SK-N-MC (cell line): Measurements from ENCODE around the gene MIPEP.
"Not testable (repeated sequence)": the region's sequence is repeated elsewhere in the genome, so short reads cannot be mapped to it uniquely, and the experiment has no call there.

Source experiments
- DNase-seq: peaks from one replicate; pipeline ENCODE4 v3.0.0-alpha.2; 2011; ENCODE audit warnings: low read depth, low spot score
- H3K27ac ChIP-seq: fragments of 200-600 bp; sonication (generic); 2 replicates; pipeline ENCODE4 v1.5.1; 2016; ENCODE audit warnings: mixed run types
- H3K36me3 ChIP-seq: fragments of 200-600 bp; sonication (generic); 2 replicates; pipeline ENCODE4 v1.6.1; 2017; ENCODE audit warnings: antibody characterized with exemption, low read length, mixed read lengths; ENCODE audit not compliant: insufficient read depth
- H3K4me3 ChIP-seq: fragments of 200-600 bp; sonication (generic); 2 replicates; pipeline ENCODE4 v1.5.1; 2016
- H3K9ac ChIP-seq: fragments of 200-600 bp; sonication (generic); 2 replicates; pipeline ENCODE4 v1.8.0; 2017; ENCODE audit warnings: mixed run types, mixed read lengths; ENCODE audit not compliant: insufficient read length
- H3K9me3 ChIP-seq: fragments of 200-600 bp; sonication (generic); 2 replicates; pipeline ENCODE4 v1.6.1; 2017; ENCODE audit warnings: low read depth, mild to moderate bottlenecking, antibody characterized with exemption, low read length, moderate library complexity, mixed read lengths
- EZH2 ChIP-seq: fragments of 200-600 bp; sonication (generic); IDR thresholded peaks from one replicate; pipeline ENCODE4 v1.6.1; 2017; ENCODE audit warnings: antibody characterized with exemption
- FOXP2 ChIP-seq: optimal IDR thresholded peaks from 2 replicates; pipeline ENCODE3; 2011; ENCODE audit warnings: mild to moderate bottlenecking, moderate library complexity; ENCODE audit not compliant: insufficient read depth; ENCODE audit errors: extremely low read length, control extremely low read depth
- POLR2AphosphoS5 ChIP-seq: IDR thresholded peaks from 2 replicates; pipeline ENCODE4 v1.6.1; 2012; ENCODE audit warnings: mild to moderate bottlenecking, low read depth, low read length, borderline replicate concordance

MIPEP gene

DNA sequence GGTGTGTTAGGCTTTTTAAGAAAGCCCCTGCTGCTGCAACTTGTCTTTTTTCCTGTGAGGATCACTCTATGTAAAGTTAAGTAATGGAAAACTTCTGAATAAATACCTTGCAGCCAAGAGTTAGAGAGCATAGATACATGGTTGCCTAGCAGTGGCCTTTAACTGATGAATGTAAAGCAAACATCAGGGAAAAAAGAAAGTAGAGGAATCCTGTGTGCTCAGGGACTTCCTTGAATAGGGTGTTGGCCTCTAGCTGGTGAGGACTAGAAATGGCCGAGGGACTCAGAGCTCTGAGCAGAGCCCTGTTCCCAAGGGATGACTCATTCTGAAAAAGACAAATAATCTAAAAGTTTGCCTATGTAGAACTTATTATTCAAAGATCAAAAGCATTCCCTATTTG lies 135.7 kb downstream of the MIPEP start:
- H3K4me3 ChIP-seq = no peak overlapping the region
- TF ChIP-seq FOXP2 = no peak
- no peak for TF ChIP-seq POLR2AphosphoS5
- no peak for TF ChIP-seq EZH2
- no peaks in the 10 kb centered on the region for H3K9me3 ChIP-seq
- H3K36me3 ChIP-seq = no peaks in the 10 kb centered on the region
- H3K9ac ChIP-seq = no peak overlapping the region
- no peak overlapping the region for H3K27ac ChIP-seq
- DNase-seq = no peak

DNA sequence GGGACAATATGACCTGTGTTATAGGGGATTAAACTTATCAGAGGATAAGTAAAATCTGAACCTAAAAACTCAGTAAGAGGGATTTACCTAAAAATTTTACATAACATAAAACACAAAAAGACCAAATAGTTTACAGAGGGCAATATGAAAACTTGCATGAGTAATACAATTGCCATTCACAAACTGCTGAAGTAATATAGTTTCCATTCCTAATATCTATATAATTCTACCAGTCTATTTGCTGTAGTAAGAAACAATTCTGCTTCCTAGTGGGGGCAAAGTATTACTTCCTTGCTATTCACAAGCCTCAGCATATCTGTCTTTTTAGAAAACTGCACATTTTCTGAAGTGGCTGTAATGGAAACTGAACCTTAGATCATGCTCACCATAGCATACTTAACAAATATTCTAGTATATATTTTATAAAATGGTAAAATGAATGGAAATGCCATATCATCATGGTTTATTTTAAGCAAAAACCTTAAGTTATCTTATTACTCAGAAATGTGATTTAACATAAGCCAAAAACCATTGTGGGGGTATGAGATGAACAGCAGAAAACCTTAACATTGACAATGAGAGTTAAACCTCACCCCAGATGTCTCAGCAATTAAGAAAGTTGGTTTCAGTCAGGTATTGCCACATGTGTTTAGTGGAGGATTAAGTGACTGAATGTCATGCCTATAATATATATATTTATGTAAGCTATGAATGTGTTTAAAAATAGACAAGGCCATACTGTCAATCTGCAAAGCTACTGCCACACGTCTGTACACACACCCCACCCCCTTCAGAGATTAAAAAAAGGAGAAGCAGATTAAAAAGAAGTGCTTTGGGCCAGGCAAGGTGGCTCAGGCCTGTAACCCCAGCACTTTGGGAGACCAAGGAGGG lies 136.8 kb downstream of the MIPEP start:
- DNase-seq = no peak
- Histone ChIP-seq H3K9me3 (no peaks in the 10 kb centered on the region), H3K4me3 (no peak overlapping the region), H3K36me3 (no peaks in the 10 kb centered on the region), H3K9ac (no peak overlapping the region), H3K27ac (no peak overlapping the region)
- TF ChIP-seq EZH2 (no peak), POLR2AphosphoS5 (no peak), FOXP2 (no peak)

DNA sequence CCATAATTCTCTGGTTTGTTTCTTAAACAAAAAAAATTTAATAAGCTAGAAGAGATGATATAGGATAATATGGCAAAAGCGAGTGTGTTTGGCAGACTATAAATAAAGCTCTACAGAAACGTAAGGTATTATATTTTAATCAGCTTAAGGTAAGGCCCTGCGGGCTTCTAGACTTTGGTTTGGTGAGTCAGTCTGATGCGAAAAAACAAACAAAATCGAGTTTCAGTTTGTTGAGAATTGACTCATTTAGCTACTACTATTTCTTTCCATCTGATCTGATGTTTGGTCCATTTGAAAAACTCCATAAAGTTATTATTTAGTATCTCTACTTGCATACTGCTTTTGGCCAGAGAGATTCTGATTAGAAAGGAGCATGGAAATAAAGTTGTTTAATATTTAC lies 138.0 kb downstream of the MIPEP start:
- H3K27ac ChIP-seq = no peak overlapping the region
- H3K9ac ChIP-seq = no peak overlapping the region
- no peak overlapping the region for H3K4me3 ChIP-seq
- no peak for TF ChIP-seq EZH2
- TF ChIP-seq POLR2AphosphoS5 = no peak
- no peak for TF ChIP-seq FOXP2
- no peaks in the 10 kb centered on the region for H3K9me3 ChIP-seq
- no peak for DNase-seq
- no peaks in the 10 kb centered on the region for H3K36me3 ChIP-seq

DNA sequence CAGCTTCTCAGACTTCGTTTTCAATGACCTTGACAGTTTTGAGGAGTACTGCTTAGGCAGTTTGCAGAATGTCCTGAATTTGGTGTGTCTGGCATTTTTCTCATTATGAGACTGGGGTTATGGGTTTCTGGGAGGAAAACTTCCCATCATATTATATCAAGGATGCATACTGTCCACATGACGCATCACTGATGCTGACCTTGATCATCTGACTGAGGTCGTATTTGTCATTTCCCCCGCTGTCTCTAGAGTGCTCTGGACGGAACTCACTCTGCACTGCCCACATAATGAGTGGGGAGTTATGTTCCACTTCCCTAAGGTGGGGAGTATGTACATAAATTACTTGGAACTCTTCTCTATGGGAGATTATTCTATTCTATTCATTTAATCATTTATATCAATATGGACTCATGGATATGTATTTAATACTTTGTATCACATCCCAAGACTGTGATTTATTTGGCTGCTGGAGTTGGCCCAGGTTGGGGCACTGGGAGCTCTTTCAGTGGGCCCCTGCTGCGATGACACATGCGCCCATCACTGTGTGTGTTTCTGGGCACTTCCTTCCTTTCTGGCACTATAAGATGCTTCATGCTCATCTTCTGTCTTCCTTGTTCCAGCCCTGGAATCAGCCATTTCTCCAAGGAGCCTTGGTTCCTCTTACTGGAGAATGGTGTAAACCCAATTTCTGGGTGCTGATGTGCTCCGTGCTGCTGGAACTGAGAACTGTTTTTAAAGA lies 138.6 kb downstream of the MIPEP start:
- H3K36me3 ChIP-seq = no peaks in the 10 kb centered on the region
- H3K9me3 ChIP-seq = no peaks in the 10 kb centered on the region
- no peak for DNase-seq
- H3K4me3 ChIP-seq = no peak overlapping the region
- no peak for TF ChIP-seq EZH2
- no peak for TF ChIP-seq FOXP2
- TF ChIP-seq POLR2AphosphoS5 = no peak
- no peak overlapping the region for H3K27ac ChIP-seq
- H3K9ac ChIP-seq = no peak overlapping the region

DNA sequence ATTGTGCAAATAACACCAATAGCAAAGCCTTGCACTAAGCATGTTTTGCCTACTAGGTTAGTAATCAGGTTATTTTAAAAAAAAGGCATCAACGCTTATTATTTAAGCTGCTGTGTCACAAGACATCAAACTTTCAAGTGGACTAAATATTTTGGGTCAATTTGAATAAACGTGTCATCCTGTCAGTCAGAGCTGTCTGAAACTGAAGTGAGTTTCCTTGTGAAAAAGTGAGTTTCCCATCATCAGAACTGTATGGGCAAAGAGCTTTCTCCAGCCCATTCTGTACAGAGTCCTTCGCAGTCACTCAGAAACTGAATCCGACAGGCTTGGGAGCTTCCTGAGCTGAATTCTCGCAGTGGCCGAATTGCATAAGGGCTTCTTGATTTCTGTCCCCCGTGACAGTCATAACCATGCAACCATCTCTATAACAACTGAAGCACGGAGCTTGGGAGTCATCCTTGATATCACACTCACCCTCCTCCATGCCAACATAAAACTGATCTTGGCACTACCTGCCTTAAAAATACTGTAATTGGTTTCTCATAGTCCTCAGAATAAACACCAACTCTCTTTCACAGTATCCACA lies 139.8 kb downstream of the MIPEP start:
- no peak for TF ChIP-seq FOXP2
- TF ChIP-seq EZH2 = no peak
- TF ChIP-seq POLR2AphosphoS5 = no peak
- Histone ChIP-seq H3K9ac (no peak overlapping the region), H3K36me3 (no peaks in the 10 kb centered on the region), H3K9me3 (no peaks in the 10 kb centered on the region), H3K27ac (no peak overlapping the region), H3K4me3 (no peak overlapping the region)
- DNase-seq = no peak

DNA sequence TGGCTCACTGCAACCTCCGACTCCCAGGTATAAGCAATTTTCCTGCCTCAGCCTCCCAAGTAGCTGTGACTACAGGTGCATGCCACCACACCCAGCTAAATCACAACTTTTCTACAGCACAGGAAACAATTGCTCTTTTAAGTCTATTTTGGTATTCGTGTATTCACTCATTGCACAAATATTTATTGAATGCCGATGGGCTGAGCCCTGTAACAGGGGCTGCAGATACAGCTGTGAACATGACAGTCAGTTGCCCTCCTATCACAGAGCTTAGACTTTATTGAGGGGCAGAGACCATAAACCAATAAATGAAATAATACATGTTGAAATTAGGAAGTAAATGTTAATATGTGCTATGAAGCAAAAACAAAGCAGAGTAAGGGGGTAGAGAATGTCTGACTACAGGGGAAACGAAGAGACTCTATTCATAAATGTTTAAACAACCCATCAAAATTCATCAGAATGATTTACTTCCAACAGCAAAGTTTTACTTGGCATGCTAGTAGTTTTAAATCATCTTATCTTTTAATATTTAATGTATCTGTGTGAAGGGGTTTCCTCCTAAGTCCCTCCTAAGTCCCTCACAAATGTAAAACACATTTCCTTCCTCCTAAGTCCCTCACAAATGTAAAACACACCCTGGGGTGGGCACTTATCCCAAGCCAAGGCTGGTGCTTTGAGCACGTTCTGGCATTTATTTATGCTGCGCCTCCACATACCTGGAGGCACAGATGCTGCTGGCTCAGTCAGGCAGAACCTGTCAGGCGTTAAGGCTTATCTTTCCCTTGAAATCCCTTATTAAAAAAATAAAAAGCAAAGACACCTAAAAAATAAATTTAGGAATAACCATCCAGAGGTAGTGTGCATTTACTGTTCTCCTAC lies 140.8 kb downstream of the MIPEP start:
- peak; percentile 10 for DNase-seq
- Histone ChIP-seq H3K27ac (no peak overlapping the region), H3K4me3 (no peak overlapping the region), H3K9me3 (no peaks in the 10 kb centered on the region), H3K9ac (no peak overlapping the region), H3K36me3 (no peaks in the 10 kb centered on the region)
- TF ChIP-seq FOXP2 (no peak), EZH2 (no peak), POLR2AphosphoS5 (no peak)

DNA sequence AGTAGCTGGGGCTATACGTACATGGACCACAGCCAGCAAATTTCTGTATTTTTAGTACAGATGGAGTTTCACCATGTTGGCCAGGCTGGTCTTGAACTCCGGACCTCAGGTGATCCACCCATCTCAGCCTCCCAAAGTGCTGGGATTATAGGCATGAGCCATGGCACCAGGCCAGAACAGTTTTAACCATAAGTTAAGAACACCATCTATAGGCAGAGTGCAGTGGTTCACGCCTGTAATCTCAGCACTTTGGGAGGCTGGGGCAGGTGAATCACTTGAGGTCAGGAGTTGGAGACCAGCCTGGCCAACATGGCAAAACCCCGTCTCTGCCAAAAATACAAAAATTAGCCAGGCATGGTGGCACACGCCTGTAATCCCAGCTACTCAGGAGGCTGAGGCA lies 143.1 kb downstream of the MIPEP start:
- not testable (repeated sequence) for H3K4me3 ChIP-seq, H3K36me3 ChIP-seq, H3K9me3 ChIP-seq, DNase-seq, H3K27ac ChIP-seq, H3K9ac ChIP-seq

DNA sequence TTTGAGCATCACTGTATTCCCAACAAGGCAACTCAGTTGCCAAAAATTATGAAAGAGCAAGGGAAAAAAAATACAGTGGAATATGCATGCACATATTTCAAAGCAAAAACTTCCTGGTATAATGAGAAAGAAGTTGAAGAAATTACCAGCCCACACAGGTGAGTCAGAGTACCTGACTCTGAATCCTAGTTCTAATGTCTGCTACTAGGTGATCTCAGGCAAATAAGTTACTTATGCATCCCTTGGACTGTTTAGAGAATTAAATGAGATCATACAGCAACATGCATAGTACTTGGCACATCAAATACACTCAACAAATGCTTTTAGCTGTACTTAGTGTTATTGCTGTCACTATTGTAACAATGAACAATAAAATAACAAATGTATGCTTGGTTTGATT lies 144.9 kb downstream of the MIPEP start:
- no peak for DNase-seq
- no peaks in the 10 kb centered on the region for H3K9me3 ChIP-seq
- H3K36me3 ChIP-seq = no peaks in the 10 kb centered on the region
- H3K27ac ChIP-seq = no peak overlapping the region
- no peak for TF ChIP-seq POLR2AphosphoS5
- TF ChIP-seq EZH2 = no peak
- no peak for TF ChIP-seq FOXP2
- H3K9ac ChIP-seq = no peak overlapping the region
- H3K4me3 ChIP-seq = no peak overlapping the region
